OCI-LY1 (cell line): ENCODE results near the gene ASS1.

Source experiments
- H2AFZ ChIP-seq: fragments of 200-600 bp; sonication (generic), shearing (Covaris generic); 2 replicates; pipeline ENCODE4 v1.6.0; 2014; ENCODE audit warnings: antibody characterized with exemption, mild to moderate bottlenecking, low read length
- H3F3A ChIP-seq: fragments of 200-600 bp; sonication (generic), shearing (Covaris generic); 2 replicates; pipeline ENCODE4 v1.6.0; 2014; ENCODE audit warnings: mild to moderate bottlenecking, antibody characterized with exemption, low read length, moderate library complexity; ENCODE audit not compliant: insufficient read depth
- H3K27ac ChIP-seq: fragments of 200-600 bp; sonication (generic); 2 replicates; pipeline ENCODE4 v1.5.1; 2014; ENCODE audit warnings: low read length, mixed run types, mild to moderate bottlenecking, low read depth; ENCODE audit not compliant: poor library complexity, severe bottlenecking
- H3K27me3 ChIP-seq: fragments of 200-600 bp; sonication (generic); 2 replicates; pipeline ENCODE4 v1.6.0; 2014; ENCODE audit warnings: antibody characterized with exemption, mild to moderate bottlenecking, low read length, moderate library complexity; ENCODE audit not compliant: insufficient read depth
- H3K36me3 ChIP-seq: fragments of 200-600 bp; sonication (generic); 2 replicates; pipeline ENCODE4 v1.6.1; 2014; ENCODE audit warnings: mild to moderate bottlenecking, antibody characterized with exemption, low read length, moderate library complexity, mixed read lengths; ENCODE audit not compliant: insufficient read depth
- H3K4me1 ChIP-seq: fragments of 200-600 bp; sonication (generic); 2 replicates; pipeline ENCODE4 v1.5.1; 2014; ENCODE audit warnings: mild to moderate bottlenecking, low read length, moderate library complexity; ENCODE audit not compliant: insufficient read depth, severe bottlenecking
- H3K4me2 ChIP-seq: fragments of 200-600 bp; sonication (generic), shearing (Covaris generic); 2 replicates; pipeline ENCODE4 v1.6.1; 2014; ENCODE audit warnings: low read length
- H3K4me3 ChIP-seq: fragments of 200-600 bp; sonication (generic); 2 replicates; pipeline ENCODE4 v1.5.1; 2014; ENCODE audit warnings: low read length, low read depth, mild to moderate bottlenecking, mixed read lengths; ENCODE audit not compliant: poor library complexity, severe bottlenecking
- H3K79me2 ChIP-seq: fragments of 200-600 bp; shearing (Covaris generic); 2 replicates; pipeline ENCODE4 v1.6.1; 2016; ENCODE audit warnings: mixed run types, low read length, mixed read lengths; ENCODE audit not compliant: insufficient read depth
- H3K9ac ChIP-seq: fragments of 200-600 bp; sonication (generic), shearing (Covaris generic); 2 replicates; pipeline ENCODE4 v1.6.1; 2014; ENCODE audit warnings: mild to moderate bottlenecking, low read length, mixed read lengths
- H3K9me2 ChIP-seq: fragments of 200-600 bp; sonication (generic), shearing (Covaris generic); 2 replicates; pipeline ENCODE4 v1.6.1; 2014; ENCODE audit warnings: low read depth, mild to moderate bottlenecking, low read length, mixed read lengths
- H3K9me3 ChIP-seq: fragments of 200-600 bp; shearing (Covaris generic); 2 replicates; pipeline ENCODE4 v1.6.1; 2014; ENCODE audit warnings: low read length, mixed read lengths
- H4K20me1 ChIP-seq: fragments of 200-600 bp; sonication (generic), shearing (Covaris generic); 2 replicates; pipeline ENCODE4 v1.6.0; 2016; ENCODE audit warnings: mild to moderate bottlenecking, low read length; ENCODE audit not compliant: insufficient read depth
- CTCF ChIP-seq: fragments of 200-600 bp; sonication (generic), shearing (Covaris generic); IDR thresholded peaks from 2 replicates; pipeline ENCODE4 v1.5.1; 2017; ENCODE audit warnings: mild to moderate bottlenecking, antibody characterized with exemption, low read length, moderate library complexity, mixed read lengths
- EZH2 ChIP-seq: fragments of 200-600 bp; sonication (generic), shearing (Covaris generic); IDR thresholded peaks from 2 replicates; pipeline ENCODE4 v1.8.0; 2017; ENCODE audit warnings: borderline replicate concordance, mixed run types, mild to moderate bottlenecking, antibody characterized with exemption, low read length, moderate library complexity, mixed read lengths

ASS1 gene

GRCh38 chr9:130526193-130526853, 81.6 kb downstream of the ASS1 start:
- Histone ChIP-seq H3K9me3 (no peaks in the 10 kb centered on the region), H3K79me2 (no peaks in the 10 kb centered on the region), H3K4me3 (no peak overlapping the region), H3K9ac (no peak overlapping the region), H3K4me1 (no peaks in the 10 kb centered on the region), H3K27ac (no peak overlapping the region), H2AFZ (no peak overlapping the region), H3K36me3 (no peaks in the 10 kb centered on the region), H4K20me1 (no peaks in the 10 kb centered on the region), H3K27me3 (peaks cover 5% of the 10 kb centered on the region; the same call in 1 of the 2 replicates), H3K4me2 (no peak overlapping the region), H3K9me2 (no peaks in the 10 kb centered on the region), H3F3A (no peaks in the 10 kb centered on the region)
- no peak for TF ChIP-seq CTCF
- no peak for TF ChIP-seq EZH2

DNA sequence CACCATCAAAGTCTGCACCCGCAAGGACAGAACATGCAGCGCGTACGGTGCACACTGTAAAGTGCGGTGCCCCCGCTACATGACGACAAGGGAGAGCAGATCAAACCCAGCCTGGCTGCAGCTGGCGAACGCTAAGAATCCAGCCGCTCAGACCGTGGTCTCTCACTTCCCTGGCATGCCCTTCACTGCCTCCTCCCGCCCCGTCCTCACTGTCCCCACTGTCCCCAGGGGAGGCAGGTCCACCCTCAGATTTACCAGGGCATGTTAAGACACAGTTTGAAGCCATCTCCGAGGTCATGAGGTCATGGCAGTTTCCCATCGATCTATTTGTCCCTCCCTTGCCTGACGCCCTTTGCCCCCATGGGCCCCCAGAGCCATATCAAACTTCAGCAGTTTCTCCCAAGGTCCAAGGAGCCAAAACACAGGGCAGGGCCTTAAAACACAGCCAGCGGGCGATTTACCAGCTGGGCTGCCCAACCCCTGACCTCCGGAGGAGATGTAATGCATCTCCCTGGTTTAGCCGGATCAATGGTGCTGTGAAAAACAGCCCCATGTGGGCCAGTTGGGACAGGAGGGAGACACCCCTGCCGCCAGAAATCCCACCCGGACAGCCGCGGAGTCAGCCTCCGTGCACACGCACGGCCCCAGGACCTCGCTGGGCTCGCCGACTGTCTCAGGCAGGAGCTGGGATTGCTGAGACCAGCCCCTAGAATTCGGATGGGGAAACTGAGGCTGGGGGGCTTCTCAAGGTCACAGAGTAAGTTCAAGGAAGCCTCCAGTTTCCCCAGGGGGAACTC, 82.3 kb downstream of the ASS1 start:
- no peak overlapping the region for H2AFZ ChIP-seq
- no peaks in the 10 kb centered on the region for H3F3A ChIP-seq
- H3K27ac ChIP-seq, result no peak overlapping the region
- H3K79me2 ChIP-seq, result no peaks in the 10 kb centered on the region
- H4K20me1 ChIP-seq, result no peaks in the 10 kb centered on the region
- peaks cover 5% of the 10 kb centered on the region; the same call in 1 of the 2 replicates for H3K27me3 ChIP-seq
- no peak overlapping the region for H3K9ac ChIP-seq
- no peaks in the 10 kb centered on the region for H3K4me1 ChIP-seq
- H3K9me3 ChIP-seq, result no peaks in the 10 kb centered on the region
- H3K4me2 ChIP-seq, result no peak overlapping the region
- H3K36me3 ChIP-seq, result no peaks in the 10 kb centered on the region
- H3K9me2 ChIP-seq, result no peaks in the 10 kb centered on the region
- H3K4me3 ChIP-seq, result no peak overlapping the region
- TF ChIP-seq EZH2, result no peak
- no peak for TF ChIP-seq CTCF

- Histone ChIP-seq H2AFZ (no peak overlapping the region), H3K27me3 (no peaks in the 10 kb centered on the region; the same call in 1 of the 2 replicates), H3K27ac (no peak overlapping the region), H3K79me2 (no peaks in the 10 kb centered on the region), H3K4me2 (no peak overlapping the region), H3K36me3 (no peaks in the 10 kb centered on the region), H3F3A (no peaks in the 10 kb centered on the region), H3K4me3 (no peak overlapping the region), H3K9me2 (no peaks in the 10 kb centered on the region), H3K9me3 (no peaks in the 10 kb centered on the region), H4K20me1 (no peaks in the 10 kb centered on the region), H3K9ac (no peak overlapping the region), H3K4me1 (no peaks in the 10 kb centered on the region)
- TF ChIP-seq EZH2, result no peak
- TF ChIP-seq CTCF, result no peak
These were observed 83.0 kb downstream of the ASS1 start for GRCh38 chr9:130527651-130528310.
